ENCODE results near the gene GRK3.

- TF ChIP-seq CTCF (IDR thresholded peaks at IDR 0.05; ENCODE audit: extremely low read depth in 1 of 2, insufficient read depth in 1 of 2, low read depth in 1 of 2, low read length in 2 of 2) (no peak), POLR2AphosphoS5 (IDR thresholded peaks at IDR 0.05; ENCODE audit: insufficient read depth, low read depth, low read length) (no peak), MYC (IDR thresholded peaks at IDR 0.05; ENCODE audit: low read depth, low read length) (no peak), POLR2A (IDR thresholded peaks at IDR 0.05; ENCODE audit: low read depth, low read length) (no peak), MAX (IDR thresholded peaks at IDR 0.05; ENCODE audit: insufficient read depth, insufficient read length) (no peak), EZH2 (IDR thresholded peaks at IDR 0.05; ENCODE audit: borderline replicate concordance, low read depth, low read length, severe bottlenecking) (no peak)
Measured at GRCh38 chr22:25741692-25742626, 177.5 kb downstream of the GRK3 start, which contains the start of gene MYO18B.
